NB4 (cell line): ENCODE results near the gene BCOR.

Source experiments
- DNase-seq: peaks from one replicate; pipeline ENCODE4 v3.0.0; 2010; ENCODE audit warnings: low read depth
- H3K4me3 ChIP-seq: one replicate; pipeline ENCODE4 v1.5.1; 2011; ENCODE audit warnings: mild to moderate bottlenecking, low read depth, low read length, moderate library complexity
- MYC ChIP-seq: IDR thresholded peaks from 2 replicates; pipeline ENCODE4 v1.6.1; 2011; ENCODE audit warnings: low read depth, low read length
- POLR2A ChIP-seq: IDR thresholded peaks from 2 replicates; pipeline ENCODE4 v1.6.1; 2011; ENCODE audit warnings: mild to moderate bottlenecking; ENCODE audit not compliant: insufficient read length; ENCODE audit errors: extremely low read depth
- TF ChIP-seq, protein P1 (sequence below): IDR thresholded peaks from 2 replicates; pipeline ENCODE4 v1.6.1; 2011; ENCODE audit warnings: low read depth, low read length
- TF ChIP-seq, protein P2 (sequence below): IDR thresholded peaks from one replicate; pipeline ENCODE4 v1.5.1; 2012; ENCODE audit warnings: low read depth, low read length

BCOR gene

DNA sequence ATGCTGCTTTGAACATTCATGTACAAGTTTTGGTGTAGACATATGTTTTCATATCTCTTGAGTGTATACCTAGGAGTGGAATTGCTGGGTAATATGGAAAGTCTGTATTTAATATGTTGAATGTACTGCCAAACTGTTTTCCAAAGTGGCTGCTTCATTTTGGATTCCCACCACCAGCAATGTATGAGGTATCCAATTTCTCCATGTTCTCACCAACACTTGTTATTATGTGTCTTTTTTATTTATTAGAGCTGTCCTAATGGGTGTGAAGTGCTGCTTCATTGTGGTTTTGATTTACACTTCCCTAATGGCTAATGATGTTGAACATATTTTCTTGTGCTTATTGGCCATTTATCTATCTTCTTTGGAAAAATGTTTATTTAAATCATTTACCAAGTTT is 60.4 kb downstream of the BCOR start:
- no peak for DNase-seq
- TF ChIP-seq MYC = no peak
- TF ChIP-seq, protein P1, sequence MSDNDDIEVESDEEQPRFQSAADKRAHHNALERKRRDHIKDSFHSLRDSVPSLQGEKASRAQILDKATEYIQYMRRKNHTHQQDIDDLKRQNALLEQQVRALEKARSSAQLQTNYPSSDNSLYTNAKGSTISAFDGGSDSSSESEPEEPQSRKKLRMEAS = no peak
- no peak for TF ChIP-seq POLR2A
- TF ChIP-seq, protein P2, sequence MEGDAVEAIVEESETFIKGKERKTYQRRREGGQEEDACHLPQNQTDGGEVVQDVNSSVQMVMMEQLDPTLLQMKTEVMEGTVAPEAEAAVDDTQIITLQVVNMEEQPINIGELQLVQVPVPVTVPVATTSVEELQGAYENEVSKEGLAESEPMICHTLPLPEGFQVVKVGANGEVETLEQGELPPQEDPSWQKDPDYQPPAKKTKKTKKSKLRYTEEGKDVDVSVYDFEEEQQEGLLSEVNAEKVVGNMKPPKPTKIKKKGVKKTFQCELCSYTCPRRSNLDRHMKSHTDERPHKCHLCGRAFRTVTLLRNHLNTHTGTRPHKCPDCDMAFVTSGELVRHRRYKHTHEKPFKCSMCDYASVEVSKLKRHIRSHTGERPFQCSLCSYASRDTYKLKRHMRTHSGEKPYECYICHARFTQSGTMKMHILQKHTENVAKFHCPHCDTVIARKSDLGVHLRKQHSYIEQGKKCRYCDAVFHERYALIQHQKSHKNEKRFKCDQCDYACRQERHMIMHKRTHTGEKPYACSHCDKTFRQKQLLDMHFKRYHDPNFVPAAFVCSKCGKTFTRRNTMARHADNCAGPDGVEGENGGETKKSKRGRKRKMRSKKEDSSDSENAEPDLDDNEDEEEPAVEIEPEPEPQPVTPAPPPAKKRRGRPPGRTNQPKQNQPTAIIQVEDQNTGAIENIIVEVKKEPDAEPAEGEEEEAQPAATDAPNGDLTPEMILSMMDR = no peak
- no peak overlapping the region for H3K4me3 ChIP-seq

GRCh38 chrX:40035726-40036125 is 62.0 kb downstream of the BCOR start:
- DNase-seq = no peak
- H3K4me3 ChIP-seq = no peak overlapping the region
- TF ChIP-seq, protein P2 = no peak
- TF ChIP-seq POLR2A (no peak), MYC (no peak)
- TF ChIP-seq, protein P1 = no peak

DNA sequence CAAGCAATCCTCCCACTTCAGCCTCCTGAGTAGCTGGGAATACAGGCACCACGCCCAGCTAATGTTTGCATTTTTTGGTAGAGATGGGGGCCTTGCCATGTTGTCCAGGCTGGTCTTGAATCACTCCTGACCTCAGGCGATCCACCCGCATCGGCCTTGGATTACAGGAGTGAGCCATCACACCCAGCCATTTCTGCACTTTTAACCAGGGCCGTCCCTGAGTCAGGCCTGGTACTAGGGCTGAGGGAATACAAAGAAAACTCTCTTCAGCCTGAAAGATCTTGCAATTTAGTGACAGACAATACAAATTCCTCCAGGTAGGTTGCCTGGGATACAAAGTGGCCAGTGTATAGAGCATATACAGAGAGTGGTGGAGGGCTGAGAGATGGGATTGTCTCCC is 65.8 kb downstream of the BCOR start:
- DNase-seq = no peak
- H3K4me3 ChIP-seq = no peak overlapping the region
- TF ChIP-seq POLR2A = no peak
- TF ChIP-seq, protein P2 = no peak
- TF ChIP-seq MYC = no peak
- TF ChIP-seq, protein P1 = no peak

GRCh38 chrX:40030205-40030604 is 67.6 kb downstream of the BCOR start:
- H3K4me3 ChIP-seq = no peak overlapping the region
- no peak for DNase-seq
- TF ChIP-seq, protein P2 = no peak
- TF ChIP-seq, protein P1 = no peak
- TF ChIP-seq MYC (no peak), POLR2A (no peak)

DNA sequence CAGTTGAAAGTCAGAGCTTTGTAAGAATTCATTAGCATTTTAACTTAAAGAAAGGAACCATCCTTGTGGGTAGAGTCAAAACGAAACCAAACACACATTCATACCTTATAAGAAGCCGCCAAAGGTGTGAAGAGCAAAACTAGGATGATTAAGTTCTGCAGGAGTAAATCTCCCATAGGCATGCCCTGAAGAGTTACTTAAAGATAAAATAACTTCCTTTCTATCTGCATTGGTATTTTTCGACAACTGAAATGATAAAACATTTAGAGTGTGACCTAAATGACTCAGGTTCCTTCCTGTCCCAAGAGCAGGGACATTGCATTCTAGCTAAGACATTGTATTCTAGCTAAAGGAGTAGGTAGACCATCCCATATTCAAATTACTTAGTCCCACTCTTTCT is 75.3 kb downstream of the BCOR start:
- no peak overlapping the region for H3K4me3 ChIP-seq
- no peak for DNase-seq
- TF ChIP-seq, protein P1 = no peak

DNA sequence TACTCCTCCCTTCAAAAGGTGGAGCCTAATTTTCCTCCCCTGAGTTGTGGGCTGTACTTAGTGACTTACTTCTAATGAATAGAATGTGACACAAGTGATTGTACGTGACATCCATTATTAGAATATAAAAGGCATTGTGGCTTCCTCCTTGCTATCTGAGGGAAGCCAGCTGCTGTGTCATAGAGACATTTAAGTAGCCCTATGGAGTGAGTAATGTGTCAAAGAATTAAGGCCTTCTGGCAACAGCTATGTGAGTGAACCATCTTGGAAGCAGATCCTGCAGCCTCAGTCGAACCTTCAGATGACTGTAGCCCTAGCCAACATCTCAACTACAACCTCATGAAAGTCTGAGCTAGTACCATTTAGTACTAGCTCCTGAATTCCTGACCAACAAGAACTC is 76.1 kb downstream of the BCOR start:
- no peak for DNase-seq
- TF ChIP-seq, protein P1 = no peak
- TF ChIP-seq, protein P2 = no peak
- TF ChIP-seq POLR2A = no peak
- no peak for TF ChIP-seq MYC
- no peak overlapping the region for H3K4me3 ChIP-seq
